ENCODE measurements around the gene DRD3.

Gene DRD3

GRCh38 chr3:114178770-114179368 is at the start of gene DRD3:
Gene DRD3, minus strand, starts transcription at chr3:114179052. Its CDS starts 7,060 bp downstream, at chr3:114171992.
- DNase-seq: peak; percentile 75

GRCh38 chr3:114227076-114227475 is 48.2 kb upstream of the DRD3 start:
- no peak for DNase-seq

DNA sequence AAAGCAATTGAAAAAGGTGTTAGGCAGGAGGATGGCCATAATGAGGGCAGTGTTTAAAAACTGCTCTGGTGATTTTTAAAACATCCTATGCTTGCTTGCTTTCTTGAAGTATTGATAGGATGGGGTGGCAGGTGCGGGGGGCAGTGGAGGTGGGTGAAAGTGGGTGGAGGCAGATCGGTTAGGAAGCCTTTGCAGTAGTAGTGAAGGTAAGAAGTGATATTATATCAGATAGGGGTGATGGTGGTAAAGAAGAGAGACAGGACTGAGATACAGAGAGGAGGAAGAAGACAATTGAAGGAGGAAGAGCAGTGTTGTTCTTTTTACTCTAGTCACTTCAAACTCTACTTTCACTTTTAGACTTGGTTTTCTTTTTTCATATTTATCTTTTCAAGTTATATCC is 47.5 kb upstream of the DRD3 start:
- DNase-seq: no peak

- no peak for DNase-seq
Observed at GRCh38 chr3:114223143-114223542, 44.3 kb upstream of the DRD3 start.

DNA sequence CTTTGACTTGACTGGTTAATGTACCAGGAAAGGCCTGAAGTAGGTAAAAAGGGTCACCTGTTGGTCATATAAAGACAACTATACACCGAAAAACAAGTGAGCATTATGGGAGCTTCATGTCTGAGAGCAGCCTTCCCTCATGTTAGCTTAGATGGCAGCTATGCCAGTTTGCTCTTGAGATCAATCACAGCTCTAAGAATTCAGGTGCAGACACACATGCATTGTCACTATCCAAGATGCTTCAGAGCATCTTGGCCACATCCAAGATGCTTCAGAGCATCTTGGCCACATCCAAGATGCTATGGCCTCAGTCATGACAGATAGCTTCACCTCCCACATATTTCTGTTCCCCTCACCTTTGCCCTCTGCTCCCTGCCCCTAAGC is 43.0 kb upstream of the DRD3 start:
- DNase-seq: no peak

GRCh38 chr3:114221165-114221880 is 42.5 kb upstream of the DRD3 start:
- DNase-seq: no peak

DNA sequence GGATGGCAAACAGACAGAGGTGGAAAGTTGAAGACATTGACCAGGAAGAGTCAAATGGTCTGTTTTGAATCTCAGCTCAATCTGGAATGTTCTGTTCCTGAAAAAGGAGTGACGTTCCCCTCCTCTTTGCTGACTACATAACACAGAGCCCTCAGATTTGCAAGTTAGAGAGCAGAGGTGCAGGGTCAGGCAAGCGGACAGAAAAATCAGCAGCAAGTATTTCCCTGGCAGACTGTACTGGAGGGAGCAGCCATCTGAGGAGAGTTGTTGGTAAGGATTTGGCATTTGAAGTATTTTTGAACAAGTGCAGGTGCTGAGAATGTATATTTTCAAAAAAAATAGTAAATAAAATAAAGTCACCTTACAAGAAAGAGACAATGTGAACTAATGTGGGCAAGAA is 40.9 kb upstream of the DRD3 start:
- no peak for DNase-seq

- no peak for DNase-seq
Observed at GRCh38 chr3:114218578-114219185, 39.8 kb upstream of the DRD3 start.

GRCh38 chr3:114218006-114218405 is 39.2 kb upstream of the DRD3 start:
- no peak for DNase-seq

GRCh38 chr3:114217266-114217665 is 38.4 kb upstream of the DRD3 start:
- DNase-seq: no peak

DNA sequence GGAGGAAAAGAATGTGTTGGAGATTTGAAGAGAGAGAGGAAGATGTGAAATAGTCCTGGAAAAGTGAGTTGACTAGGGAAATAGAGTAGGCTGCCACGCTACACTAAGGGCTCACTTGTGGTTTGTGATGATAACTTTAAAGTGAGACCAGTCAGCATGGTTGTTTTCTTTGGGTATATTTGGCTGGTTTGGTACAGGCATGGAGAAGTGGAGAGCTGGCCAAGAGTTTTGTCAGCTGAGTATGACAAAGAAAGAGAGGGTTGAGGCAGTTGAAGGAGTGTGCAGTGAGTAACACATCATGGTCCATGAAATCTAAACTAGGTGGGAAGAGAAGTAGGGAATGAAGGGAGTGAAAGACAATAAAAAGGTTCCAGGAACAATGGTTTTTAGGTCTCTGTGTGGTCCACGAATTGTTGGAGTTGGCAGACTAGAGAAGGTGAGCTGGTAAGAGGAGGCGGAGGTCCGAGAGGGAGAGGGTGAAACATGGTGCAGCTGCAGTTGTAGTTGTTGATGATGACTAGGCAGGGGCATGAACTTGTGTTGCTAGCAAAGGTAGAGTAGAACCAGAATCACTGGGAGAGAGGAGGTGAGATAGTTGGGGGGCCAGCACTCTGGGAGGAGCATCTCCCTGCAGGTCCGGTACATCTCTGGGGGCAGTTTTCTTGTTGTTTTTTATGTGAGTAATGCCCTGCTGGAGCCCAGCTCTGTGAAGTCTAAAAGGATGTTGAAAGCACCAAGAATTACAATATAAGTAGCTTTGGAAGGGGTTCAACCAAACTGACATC is 37.5 kb upstream of the DRD3 start:
- DNase-seq: no peak

GRCh38 chr3:114214542-114215341 is 35.9 kb upstream of the DRD3 start:
- no peak for DNase-seq

- DNase-seq: peak; percentile 43
Observed at GRCh38 chr3:114213627-114214541, 35.0 kb upstream of the DRD3 start.

- no peak for DNase-seq
Observed at GRCh38 chr3:114213292-114213626, 34.4 kb upstream of the DRD3 start.

GRCh38 chr3:114212646-114213045 is 33.8 kb upstream of the DRD3 start:
- no peak for DNase-seq

DNA sequence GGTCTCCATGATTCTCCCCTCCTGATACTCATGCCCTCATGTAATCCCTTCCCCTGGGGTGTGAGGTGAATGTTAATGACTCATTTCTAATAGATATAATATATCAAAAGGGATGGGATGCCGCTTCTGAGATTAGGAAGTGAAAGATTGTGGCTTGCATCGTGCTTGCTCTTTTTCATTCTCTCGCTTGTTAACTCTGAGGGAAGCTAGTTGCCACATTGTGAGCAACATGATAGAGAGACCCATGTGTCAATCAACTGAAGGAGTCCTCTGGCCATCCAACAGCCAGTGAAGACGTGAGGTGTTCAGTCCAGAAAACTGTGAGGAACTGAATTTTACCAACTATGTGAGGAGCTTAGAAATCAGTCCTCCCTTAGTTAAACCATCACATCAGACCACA is 28.9 kb upstream of the DRD3 start:
- no peak for DNase-seq

- DNase-seq: no peak
Observed at GRCh38 chr3:114206342-114206741, 27.5 kb upstream of the DRD3 start.

GRCh38 chr3:114205541-114205940 is 26.7 kb upstream of the DRD3 start:
- DNase-seq: no peak

- DNase-seq: no peak
Observed at GRCh38 chr3:114194750-114195149, 15.9 kb upstream of the DRD3 start.

- DNase-seq: peak; percentile 2
Observed at GRCh38 chr3:114192136-114192535, 13.3 kb upstream of the DRD3 start.

GRCh38 chr3:114186501-114186900 is 7.6 kb upstream of the DRD3 start:
- no peak for DNase-seq

GRCh38 chr3:114179575-114179974 is 723 bp upstream of the DRD3 start:
- peak; percentile 31 for DNase-seq

Data from hematopoietic multipotent progenitor cell treated with erythropoietin and hydrocortisone succinate and interleukin-3 and kit ligand, for 6 days (in vitro differentiated cells).